Ascending aorta (tissue), 2 donors: ENCODE data around the gene TMEM217. TPM values are rescaled to one million over a fixed set of nuclear protein-coding genes. Genes with fewer than 3 reads are reported as not detected.

Source experiments
- DNase-seq, 2 donors: peaks; one replicate each; pipeline ENCODE4 v3.0.0-alpha.2; 2019; ENCODE audit warnings: low spot score in 2 of 2
- H3K27ac ChIP-seq, 2 donors: fragments of 200-600 bp; sonication (generic); one replicate each; pipeline ENCODE4 v1.5.1; 2016 to 2017; ENCODE audit warnings: mild to moderate bottlenecking in 1 of 2
- H3K27me3 ChIP-seq: fragments of 200-600 bp; sonication (generic); one replicate; pipeline ENCODE4 v1.5.1; 2017
- H3K36me3 ChIP-seq, 2 donors: fragments of 200-600 bp; sonication (generic); one replicate each; pipeline ENCODE4 v1.5.1; 2016
- H3K4me1 ChIP-seq, 2 donors: fragments of 200-600 bp; sonication (generic); one replicate each; pipeline ENCODE4 v1.5.1; 2016 to 2017; ENCODE audit warnings: mild to moderate bottlenecking in 1 of 2
- H3K4me3 ChIP-seq, 2 donors: fragments of 200-600 bp; sonication (generic); one replicate each; pipeline ENCODE4 v1.5.1; 2016 to 2017; ENCODE audit warnings: mild to moderate bottlenecking in 1 of 2
- H3K9me3 ChIP-seq, 2 donors: fragments of 200-600 bp; sonication (generic); one replicate each; pipeline ENCODE4 v1.5.1; 2016
- intact Hi-C: fragments of 100-400 bp; cut with DNase I; formaldehyde crosslinking; loops from one replicate; pipeline ENCODE4 v1.15.1; 2023
- total RNA-seq: library from RNA; depleted of rRNA; stranded (reverse); fragments of >200 nt; gene quantifications from one replicate; pipeline ENCODE4 v1.1.0, GENCODE V29; 2016
- TF ChIP-seq, protein P1 (sequence below), 3 experiments: fragments of 200-600 bp in 2 of 3; fragments of 450-650 bp in 1 of 3; sonication (generic) in 2 of 3; IDR thresholded peaks; one replicate each; pipeline ENCODE4 v1.5.1; 2016 to 2019; ENCODE audit warnings: antibody characterized with exemption in 3 of 3, mild to moderate bottlenecking in 1 of 3, moderate library complexity in 1 of 3

Gene TMEM217
- total RNA-seq, 1 donor from 2014 or later, result not detected

DNA sequence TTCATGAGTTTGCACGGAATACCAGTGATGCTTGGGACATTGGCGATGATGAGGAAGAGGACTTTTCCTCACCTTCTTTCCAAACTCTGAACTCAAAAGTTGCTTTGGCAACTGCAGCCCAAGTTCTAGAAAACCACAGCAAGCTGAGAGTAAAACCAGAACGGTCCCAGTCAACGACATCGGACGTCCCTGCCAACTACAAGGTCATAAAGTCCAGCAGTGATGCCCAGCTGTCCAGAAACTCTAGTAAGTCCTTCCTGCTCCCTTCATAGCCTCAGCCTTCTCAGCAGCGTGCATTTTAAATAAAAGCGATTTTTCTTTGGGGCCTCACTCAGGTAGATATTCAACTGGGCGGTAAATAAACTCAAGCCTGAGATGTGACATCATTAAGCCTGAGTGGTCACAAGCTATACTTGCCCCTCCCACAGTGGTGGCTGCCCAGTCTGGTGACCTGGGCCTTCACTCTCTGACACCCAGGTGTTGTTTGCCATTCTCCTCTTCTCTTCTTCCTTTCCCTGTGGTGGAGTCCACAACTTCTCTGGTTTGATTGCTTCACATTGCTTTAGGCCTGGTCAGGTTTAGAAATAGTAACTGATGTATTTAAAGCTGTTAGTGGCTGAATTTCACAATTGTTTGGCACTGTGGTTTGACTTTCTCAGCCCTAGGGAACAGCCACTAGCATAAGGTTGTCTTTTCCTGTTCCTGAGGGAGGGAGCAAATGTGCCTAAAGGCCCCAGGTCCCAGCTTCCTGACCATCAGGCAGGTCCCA is 21.6 kb upstream of the TMEM217 start:
- H3K4me1 ChIP-seq, result peaks cover 15 to 49% of the 10 kb centered on the region in 2 donors
- peak overlapping the region; percentile 92 to 94 for H3K27ac ChIP-seq
- H3K4me3 ChIP-seq, result no peak overlapping the region
- TF ChIP-seq, protein P1, sequence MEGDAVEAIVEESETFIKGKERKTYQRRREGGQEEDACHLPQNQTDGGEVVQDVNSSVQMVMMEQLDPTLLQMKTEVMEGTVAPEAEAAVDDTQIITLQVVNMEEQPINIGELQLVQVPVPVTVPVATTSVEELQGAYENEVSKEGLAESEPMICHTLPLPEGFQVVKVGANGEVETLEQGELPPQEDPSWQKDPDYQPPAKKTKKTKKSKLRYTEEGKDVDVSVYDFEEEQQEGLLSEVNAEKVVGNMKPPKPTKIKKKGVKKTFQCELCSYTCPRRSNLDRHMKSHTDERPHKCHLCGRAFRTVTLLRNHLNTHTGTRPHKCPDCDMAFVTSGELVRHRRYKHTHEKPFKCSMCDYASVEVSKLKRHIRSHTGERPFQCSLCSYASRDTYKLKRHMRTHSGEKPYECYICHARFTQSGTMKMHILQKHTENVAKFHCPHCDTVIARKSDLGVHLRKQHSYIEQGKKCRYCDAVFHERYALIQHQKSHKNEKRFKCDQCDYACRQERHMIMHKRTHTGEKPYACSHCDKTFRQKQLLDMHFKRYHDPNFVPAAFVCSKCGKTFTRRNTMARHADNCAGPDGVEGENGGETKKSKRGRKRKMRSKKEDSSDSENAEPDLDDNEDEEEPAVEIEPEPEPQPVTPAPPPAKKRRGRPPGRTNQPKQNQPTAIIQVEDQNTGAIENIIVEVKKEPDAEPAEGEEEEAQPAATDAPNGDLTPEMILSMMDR (IDR thresholded peaks at IDR 0.05), result no peak
- no peaks in the 10 kb centered on the region for H3K9me3 ChIP-seq
- H3K27me3 ChIP-seq, result no peaks in the 10 kb centered on the region
- H3K36me3 ChIP-seq, result peaks cover 2 to 5% of the 10 kb centered on the region in 2 donors
- intact Hi-C loops, result loop anchor here (1.0 to 2.0 kb wide), 2 partner anchors 19 to 34 kb away; no protein-coding TSS in a partner anchor
- peak in 1 of 2 donors; percentile 77 for DNase-seq

DNA sequence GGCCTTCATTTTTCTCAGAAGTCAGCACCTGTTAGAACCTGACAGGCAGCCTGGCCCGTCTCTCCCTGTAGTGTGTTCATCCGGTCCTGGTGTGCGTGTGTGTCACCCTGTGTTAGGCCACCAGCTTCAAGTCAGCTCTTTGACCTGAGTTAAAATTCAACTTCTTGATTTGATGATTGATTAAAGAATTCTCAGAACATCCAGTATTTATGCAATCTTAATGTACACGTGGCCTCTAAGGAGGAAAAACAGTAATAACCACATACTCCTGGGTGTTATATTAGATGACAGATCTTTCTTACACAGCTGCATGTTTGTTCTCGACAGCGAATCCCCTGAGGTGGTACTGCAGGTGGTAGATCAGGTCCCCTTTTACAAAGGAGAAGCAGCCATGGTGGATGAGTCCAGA is 19.1 kb upstream of the TMEM217 start:
- DNase-seq, result no peak
- no peaks in the 10 kb centered on the region for H3K36me3 ChIP-seq
- no peaks in the 10 kb centered on the region for H3K27me3 ChIP-seq
- TF ChIP-seq, protein P1 (IDR thresholded peaks at IDR 0.05), result no peak
- H3K27ac ChIP-seq, result peak overlapping the region in 1 of 2 donors; percentile 92
- peaks cover 11 to 36% of the 10 kb centered on the region in 2 donors for H3K4me1 ChIP-seq
- intact Hi-C loops, result no loop called here
- H3K9me3 ChIP-seq, result no peaks in the 10 kb centered on the region
- H3K4me3 ChIP-seq, result no peak overlapping the region

DNA sequence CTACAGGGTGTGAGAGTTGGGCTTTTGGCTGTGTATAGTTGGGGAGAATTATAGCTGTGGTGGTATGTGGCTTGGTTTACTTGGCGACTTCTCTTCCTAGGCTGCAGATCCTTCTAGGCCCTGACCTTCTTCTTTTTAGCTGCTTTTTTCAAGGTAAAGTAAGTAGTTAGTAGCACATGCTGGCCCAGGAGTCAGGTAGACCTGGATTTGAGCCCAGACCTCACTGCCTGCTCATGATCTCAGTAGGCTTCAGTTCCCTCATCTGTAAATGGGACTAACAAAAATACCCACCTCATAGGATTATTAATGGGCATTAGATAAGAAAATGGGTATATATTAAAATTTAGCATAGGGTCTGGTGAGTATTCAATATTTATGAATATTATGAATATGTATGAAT is 17.4 kb upstream of the TMEM217 start:
- H3K4me1 ChIP-seq, result peaks cover 4 to 21% of the 10 kb centered on the region in 2 donors
- H3K4me3 ChIP-seq, result no peak overlapping the region
- intact Hi-C loops, result no loop called here
- no peaks in the 10 kb centered on the region for H3K27me3 ChIP-seq
- H3K27ac ChIP-seq, result no peak overlapping the region
- no peak for DNase-seq
- peaks cover 0 to 11% of the 10 kb centered on the region in 2 donors for H3K36me3 ChIP-seq
- TF ChIP-seq, protein P1 (IDR thresholded peaks at IDR 0.05), result no peak
- no peaks in the 10 kb centered on the region for H3K9me3 ChIP-seq

DNA sequence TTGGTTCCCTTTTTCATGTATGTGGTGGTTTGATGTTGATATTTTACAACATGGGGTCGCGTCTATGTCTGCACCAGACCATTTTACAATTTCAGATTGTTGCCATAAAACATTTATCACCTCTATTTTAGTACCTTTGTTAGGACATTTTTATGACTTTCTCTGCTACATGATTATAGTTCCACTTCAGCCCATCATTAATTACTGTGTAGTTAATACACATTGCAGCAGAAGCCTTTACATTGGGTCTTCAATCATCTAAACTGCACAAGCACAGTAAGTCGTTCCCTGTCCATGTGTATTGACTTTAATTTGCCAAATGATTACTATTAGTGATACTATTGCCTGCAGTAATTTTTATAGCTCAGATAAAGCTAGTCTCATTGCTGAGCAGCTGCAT is 15.7 kb upstream of the TMEM217 start:
- H3K36me3 ChIP-seq, result peaks cover 6 to 22% of the 10 kb centered on the region in 2 donors
- TF ChIP-seq, protein P1 (IDR thresholded peaks at IDR 0.05), result no peak
- H3K27me3 ChIP-seq, result no peaks in the 10 kb centered on the region
- H3K27ac ChIP-seq, result no peak overlapping the region
- intact Hi-C loops, result no loop called here
- no peaks in the 10 kb centered on the region for H3K9me3 ChIP-seq
- H3K4me1 ChIP-seq, result peaks cover 0 to 7% of the 10 kb centered on the region in 2 donors
- H3K4me3 ChIP-seq, result no peak overlapping the region
- no peak for DNase-seq

DNA sequence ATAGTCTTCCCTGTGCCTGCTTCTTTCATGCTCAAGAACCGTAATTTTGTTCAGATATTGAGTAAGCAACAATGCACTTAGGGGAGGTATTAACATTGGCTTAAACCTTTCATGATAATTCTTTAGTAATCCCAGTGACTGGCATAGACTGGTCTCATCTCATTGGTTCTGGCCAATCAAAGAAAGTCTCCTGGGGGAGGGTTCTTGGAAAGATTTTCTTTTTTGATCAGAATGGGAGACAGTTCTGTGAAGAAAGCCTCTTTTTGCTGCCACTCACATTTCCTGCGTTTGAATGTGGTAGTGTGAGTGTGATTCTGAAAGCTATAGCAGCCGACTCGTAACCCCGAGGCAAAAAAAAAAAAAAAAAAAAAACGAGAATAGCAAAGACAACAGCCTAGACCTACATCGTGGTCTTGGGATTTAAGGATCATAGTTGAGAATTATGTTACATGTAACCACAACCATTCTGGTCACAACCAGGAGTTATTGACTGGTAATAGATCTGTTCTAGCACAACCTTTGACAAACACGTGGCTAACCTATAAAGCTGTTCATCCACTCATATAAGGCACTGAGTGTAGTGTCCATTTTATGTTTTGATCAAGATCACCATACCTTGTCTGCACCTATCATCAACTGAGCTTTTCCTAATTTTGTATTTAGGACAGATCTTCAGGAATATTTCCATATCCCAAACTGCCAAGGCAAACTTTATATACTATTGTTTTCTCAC is 15.1 kb upstream of the TMEM217 start:
- TF ChIP-seq, protein P1 (IDR thresholded peaks at IDR 0.05), result no peak
- H3K27ac ChIP-seq, result no peak overlapping the region

More for the DNA sequence above, 15.1 kb upstream of the TMEM217 start:
- H3K9me3 ChIP-seq, result no peaks in the 10 kb centered on the region
- no peak for DNase-seq
- H3K4me3 ChIP-seq, result no peak overlapping the region
- H3K4me1 ChIP-seq, result peaks cover 0 to 2% of the 10 kb centered on the region in 2 donors
- intact Hi-C loops, result no loop called here
- peaks cover 6 to 22% of the 10 kb centered on the region in 2 donors for H3K36me3 ChIP-seq
- no peaks in the 10 kb centered on the region for H3K27me3 ChIP-seq
